ENCODE data around the gene MAP3K20.
"Not testable (repeated sequence)": the region's sequence is repeated elsewhere in the genome, so short reads cannot be mapped to it uniquely, and the experiment has no call there.

Gene MAP3K20

DNA sequence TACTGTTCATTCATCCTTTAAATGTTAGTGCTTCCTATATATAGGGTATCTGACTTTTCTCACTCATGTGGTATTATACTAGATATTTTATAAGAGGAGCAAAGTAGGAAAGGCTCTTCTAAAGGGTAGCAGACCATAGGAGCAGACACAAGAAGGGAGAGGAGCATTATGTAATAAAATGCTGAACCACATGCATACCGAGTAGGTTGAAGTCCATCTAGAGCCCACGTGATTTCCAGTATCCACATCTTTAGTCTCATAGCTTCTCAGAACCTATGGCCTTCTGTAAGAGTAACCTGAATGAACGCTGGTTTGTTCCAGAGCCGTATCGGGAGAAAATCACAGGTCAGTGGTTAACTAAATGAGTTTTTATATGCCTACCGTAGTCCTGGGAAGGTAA is 85.9 kb downstream of the MAP3K20 start:
- DNase-seq (ENCODE audit: low read depth in 2 of 2): no peak

DNA sequence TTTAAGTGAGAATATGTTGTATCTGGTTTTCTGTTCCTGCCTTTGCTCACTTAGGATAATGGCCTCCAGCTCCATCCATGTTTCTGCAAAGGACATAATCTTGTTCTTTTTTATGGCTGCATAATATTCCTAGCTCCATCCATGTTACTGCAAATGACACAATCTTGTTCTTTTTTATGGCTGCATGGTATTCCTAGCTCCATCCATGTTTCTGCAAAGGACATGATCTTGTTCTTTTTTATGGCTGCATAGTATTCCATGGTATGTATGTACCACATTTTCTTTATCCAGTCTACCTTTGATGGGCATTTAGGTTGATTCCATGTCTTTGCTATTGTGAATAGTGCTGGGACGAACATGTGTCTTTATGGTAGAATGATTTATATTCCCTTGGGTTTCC is 87.7 kb downstream of the MAP3K20 start:
- DNase-seq (ENCODE audit: low read depth in 2 of 2): not testable (repeated sequence)

DNA sequence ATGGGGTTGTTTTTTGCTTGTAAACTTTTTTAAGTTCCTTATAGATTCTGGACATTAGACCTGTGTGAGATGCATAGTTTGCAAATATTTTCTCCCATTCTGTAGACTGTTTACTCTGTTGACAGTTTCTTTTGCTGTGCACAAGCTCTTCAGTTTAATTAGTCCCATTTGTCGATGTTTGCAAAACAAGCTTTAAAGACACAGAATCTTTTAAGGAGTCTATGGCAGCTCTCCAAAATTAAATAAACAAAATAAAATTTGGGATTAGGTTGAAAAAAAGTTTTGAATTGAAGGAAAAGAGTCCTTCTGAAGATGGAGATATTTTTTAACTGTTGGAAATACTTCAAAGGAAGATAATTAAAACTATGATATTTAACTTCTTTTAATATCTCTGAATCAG is 88.8 kb downstream of the MAP3K20 start:
- DNase-seq (ENCODE audit: low read depth in 2 of 2): no peak

DNA sequence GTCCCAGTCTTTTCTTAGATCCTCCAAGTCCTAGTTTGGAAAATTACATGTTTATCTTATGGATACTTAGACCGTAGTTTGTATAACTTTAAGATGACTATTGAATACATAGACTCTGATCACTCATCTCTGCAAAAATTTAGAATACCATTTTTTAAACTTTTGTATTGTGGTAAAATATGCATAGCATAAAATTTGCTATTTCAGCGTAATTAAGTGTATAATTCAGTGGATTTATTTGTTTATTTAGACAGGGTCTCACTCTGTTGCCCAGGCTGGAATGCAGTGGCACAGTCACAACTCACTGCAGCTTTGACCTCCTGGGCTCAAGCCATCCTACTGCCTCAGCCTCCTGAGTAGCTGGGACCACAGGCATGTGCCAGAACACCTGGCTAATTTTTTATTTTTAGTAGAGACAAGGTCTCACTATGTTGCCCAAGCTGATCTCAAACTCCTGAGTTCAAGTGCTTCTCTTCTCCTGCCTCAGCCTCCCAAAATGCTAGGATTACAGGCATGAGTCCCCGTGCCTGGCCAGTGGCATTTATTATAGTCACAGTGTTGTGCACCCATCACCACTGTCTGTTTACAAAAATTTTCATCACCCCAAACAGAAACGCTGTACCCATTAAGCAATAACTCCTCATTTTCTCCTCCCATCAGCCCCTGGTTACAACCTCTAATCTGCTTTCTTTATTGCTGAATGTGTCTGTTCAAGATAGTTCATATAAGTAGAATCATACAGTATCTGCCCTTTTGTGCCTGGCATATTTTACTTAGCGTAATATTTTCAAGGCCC is 90.0 kb downstream of the MAP3K20 start:
- no peak for DNase-seq (ENCODE audit: low read depth in 2 of 2)

DNA sequence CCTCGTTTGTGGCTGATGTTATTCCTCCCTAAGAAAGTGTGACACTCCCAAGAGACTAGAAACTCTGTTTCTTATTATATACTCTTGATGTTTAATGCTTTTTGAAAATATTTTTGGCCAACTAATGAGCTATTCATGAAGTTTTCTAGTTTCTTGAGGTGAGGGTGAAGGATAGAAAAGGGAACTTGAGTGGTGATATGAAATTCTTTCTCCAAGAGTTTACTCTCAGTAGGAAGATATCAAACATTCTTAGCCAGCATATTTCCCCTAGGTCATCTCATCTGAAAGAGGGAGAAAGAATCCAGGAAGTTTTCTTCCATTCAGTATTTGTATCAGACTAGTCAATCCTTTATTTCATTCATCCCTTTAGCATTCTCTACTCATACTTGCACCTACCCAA is 95.7 kb downstream of the MAP3K20 start:
- DNase-seq (ENCODE audit: low read depth in 2 of 2): no peak

DNA sequence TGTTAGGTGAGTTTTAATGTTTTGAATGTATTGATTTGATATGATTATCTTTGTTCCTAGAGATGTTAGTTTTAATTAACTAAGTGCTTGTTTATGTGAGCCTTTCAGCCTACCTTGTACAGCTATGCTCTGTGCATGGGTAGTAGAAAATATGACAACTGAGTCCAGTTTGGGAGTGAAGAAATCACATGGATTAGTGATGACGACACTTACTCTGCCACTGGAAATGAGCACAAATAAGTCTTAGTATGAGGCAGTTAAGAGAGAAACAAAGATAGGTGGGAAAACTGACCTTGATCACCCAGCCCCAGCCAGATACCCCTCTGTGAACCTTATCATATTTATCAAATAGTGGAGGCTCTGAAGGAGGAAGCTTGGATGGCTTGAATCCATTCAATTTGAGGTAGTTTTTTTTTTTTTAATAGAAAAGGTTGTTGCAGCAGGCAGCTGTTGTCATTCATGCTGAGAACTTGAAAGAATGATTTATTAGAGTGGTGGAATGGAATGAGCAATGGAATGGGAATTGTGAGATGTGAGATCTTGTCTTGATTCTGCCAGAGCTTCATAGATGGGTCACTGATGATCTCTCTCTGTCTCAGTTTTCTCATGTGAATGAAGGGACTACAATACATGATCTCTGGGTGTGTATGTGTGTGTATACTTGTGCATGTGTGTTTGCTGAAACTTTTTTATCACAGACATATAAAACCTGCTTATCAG is 96.4 kb downstream of the MAP3K20 start:
- DNase-seq (ENCODE audit: low read depth in 2 of 2): no peak

DNA sequence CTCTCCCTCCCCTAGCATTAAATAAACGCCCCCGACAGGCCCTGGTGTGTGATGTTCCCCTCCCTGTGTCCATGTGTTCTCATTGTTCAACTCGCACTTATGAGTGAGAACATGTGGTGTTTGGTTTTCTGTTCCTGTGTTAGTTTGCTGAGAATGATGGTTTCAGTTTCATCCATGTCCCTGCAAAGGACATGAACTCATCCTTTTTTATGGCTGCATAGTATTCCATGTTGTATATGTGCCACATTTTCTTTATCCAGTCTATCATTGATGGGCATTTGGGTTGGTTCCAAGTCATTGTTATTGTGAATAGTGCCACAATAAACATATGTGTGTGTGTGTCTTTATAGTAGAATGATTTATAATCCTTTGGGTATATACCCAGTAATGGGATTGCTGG is 98.7 kb downstream of the MAP3K20 start:
- not testable (repeated sequence) for DNase-seq (ENCODE audit: low read depth in 2 of 2)

DNA sequence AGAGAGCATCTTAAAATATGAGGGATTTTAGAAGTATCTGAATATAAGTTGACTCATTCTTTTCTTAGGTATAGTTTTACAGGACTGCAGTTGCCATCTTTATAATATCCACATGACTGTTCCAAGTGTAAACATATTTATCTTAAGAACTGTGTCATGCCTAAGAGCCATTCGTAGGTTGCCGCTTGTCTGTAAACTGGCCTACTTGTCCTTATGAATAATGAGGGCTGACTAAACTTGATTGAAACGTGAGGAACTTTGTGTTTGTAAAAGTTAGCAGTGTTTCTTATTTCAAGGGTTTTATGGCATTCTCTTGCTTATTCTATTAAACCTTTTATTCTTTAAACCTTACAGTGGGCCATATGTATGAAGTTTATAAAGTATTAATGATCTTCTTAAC is 99.6 kb downstream of the MAP3K20 start:
- DNase-seq (ENCODE audit: low read depth in 2 of 2): no peak

DNA sequence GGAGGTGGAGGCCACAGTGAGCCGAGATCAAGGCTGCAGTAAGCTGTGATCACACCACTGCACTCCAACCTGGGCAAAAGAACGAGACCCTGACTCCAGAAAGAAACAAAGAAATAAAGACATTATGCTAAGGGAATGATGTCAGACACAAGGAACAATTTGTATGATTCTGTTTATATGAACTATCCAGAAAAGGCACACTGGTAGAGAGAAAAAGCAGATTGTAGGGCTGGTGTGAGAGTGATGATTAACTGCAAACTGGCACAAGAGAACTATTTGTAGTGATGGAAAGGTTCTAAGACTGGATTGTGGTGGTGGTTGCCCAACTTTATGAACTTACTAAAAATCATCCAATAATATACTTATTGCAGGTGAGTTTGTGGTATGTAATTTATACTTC is 106.3 kb downstream of the MAP3K20 start:
- no peak for DNase-seq (ENCODE audit: low read depth in 2 of 2)

DNA sequence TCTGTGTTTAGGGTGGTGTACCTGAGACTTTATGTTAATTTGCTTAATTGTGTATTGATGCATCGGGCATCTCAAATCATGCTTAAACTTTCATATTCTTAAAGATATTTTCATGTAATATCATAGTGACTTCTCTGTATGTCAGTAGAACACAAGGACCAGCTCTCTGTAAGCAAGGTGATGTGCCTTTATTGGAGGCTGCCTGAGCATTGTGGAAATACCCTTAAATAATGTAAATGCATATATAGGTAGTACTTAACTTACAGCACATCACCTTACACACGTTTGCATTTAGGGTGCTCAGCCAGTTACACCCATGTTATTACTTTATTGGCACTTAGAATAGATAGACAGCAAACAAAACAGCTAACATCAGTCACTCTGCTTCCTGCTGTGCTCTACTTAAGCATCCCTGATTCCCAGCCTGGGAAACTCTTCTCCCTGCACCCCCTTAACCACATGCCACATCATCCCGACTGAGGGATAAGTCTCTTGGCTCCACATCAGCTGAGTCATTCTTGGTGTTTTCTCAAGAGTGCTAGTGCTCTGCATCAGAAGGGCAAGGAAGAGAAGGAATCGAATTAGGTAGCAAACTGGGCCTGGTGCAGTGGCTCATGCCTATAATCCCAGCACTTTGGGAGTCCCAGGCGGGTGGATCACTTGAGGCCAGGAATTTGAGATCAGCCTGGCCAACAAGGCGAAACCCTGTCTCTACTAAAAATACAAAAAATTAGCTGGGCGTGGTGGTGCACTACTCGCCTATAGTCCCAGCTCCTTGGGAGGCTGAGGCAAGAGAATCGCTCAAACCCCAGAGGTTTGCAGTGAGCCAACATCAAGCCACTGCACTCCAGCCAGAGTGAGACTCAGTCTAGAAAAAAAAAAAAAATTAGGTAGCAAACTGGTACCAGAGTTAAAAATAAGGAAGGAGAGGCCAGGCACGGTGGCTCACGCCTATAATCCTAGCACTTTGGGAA is 108.7 kb downstream of the MAP3K20 start:
- no peak for DNase-seq (ENCODE audit: low read depth in 2 of 2)

DNA sequence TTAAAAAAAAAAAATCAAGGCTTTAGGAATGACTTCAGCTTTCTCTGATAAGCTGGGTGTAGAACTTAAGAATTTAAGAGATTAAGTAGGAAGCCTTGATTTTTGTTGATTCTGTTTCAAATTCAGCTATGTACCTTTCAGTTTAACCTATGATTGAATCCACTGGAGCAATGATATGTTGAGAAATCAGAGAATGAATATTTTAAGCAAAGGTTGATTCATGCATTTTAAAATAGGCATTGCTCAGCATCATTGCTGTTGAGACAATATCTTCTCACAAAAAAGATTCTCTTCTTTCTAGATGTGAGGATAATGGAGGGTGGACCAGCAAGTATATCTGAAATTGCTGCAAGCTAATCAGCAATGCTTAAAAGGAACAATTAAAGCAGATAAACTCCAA is 109.8 kb downstream of the MAP3K20 start:
- no peak for DNase-seq (ENCODE audit: low read depth in 2 of 2)

DNA sequence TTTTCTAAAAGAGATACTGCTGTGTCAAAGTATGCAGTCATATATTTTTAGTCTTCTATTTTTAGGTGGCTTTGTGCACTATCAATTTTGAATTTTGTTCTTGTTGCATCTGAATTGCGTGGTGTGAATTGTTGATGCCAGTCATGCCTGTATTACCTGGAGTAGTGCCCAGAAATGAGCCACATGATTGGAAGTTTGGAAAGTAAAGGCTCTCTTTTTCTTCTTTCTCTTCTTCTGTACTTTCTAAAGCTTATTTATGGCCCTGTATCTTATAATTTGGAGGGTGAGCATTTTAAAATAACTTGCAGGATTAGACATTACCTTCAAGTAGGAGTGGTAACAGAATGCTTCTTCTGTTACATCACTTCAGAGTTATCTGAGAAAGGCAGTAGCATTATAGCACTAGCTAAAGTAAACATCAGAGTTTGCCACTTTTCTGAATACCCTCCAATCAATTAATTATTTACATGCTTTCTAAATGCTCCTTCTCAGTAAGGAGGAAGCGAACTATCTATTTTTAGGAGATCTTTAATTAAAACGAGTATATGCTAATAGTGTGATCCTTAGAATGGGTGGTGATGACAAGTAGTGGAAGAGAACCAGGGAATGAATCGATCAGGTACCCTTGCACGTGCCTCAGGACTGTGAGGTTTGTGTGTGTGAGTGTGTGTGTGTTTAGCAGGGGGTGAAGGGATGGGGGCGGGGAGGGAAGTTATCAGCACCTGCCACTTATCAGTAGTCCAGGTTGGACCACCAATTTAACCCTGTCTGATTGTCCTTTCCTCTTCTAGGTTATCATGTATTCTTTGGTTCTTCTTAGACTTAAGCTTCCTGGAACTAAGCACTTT is 112.5 kb downstream of the MAP3K20 start:
- DNase-seq (ENCODE audit: low read depth in 2 of 2): no peak

DNA sequence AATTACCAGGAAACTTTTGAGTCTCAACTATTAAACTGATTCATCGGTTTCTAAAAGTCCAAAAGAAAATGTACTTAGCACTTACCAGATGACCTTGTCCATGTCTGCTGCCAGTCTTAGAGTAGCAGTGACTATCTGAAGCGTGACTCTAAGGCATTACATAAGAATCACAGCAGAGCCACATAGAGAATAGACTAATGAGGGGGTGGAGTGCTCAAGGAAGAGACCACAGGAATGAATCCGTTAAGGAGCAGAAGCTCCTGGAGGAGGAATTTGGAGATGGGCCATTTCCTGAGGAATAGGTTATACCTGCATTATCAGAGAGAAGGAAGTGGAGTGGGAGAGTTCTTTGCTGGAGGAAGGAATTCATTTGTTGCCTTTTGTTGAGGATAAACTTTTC is 116.0 kb downstream of the MAP3K20 start:
- DNase-seq (ENCODE audit: low read depth in 2 of 2): no peak

DNA sequence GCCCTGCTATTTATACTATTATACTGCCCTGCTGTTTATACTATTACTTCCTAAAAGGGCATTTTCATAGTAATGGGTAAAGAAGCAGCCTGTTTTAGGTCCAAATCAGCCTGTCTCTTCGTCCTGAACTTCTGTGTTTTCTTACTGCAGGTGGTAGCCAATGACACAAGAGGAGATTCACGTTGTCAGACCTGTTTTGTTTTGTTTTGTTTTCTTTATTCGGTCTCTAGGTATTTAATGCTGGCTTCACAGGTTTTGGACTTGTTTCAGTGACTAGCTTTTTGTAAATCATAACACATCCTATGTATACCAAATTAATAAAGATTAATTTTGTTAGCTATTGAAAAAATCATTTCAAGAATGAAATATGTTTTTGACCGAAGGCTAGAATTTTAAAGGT is 116.4 kb downstream of the MAP3K20 start:
- DNase-seq (ENCODE audit: low read depth in 2 of 2): no peak

DNA sequence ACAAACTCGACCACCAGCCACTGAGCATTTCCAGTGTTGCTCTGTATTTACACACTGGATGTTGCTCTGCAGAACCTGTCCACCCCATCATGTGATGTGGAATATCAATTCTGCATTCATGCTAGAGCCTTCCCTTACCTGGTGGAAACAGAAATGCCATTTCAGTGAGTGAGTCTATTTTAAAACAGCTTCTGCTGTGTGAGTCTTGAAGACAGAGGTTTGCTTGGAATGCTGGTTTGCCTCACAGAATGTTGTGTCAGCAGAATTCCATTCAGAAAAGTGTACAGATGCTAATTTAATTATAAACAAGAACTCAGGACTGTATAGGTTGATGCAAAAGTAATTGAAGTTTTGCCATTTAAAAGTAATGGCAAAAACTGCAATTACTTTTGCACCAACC is 118.3 kb downstream of the MAP3K20 start:
- no peak for DNase-seq (ENCODE audit: low read depth in 2 of 2)

DNA sequence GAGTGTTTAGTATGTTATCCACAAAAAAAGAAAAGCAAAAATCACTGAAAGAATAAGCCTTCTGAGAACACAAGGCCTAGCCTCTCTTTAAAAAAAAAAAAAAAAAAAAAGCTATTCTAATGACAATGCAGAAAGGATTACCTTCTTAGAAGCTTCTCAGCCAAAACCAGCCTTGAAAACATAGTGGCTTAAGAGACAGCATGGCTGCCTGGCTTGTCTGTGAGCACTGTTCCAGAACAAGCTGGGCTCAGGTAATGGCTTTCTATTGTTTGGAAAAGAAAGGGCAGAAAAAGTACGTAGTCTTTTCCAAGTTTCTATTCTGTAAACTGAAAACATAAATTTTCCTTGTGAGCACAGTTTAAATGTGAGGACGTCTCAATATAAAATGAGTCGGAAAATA is 119.5 kb downstream of the MAP3K20 start:
- DNase-seq (ENCODE audit: low read depth in 2 of 2): no peak

DNA sequence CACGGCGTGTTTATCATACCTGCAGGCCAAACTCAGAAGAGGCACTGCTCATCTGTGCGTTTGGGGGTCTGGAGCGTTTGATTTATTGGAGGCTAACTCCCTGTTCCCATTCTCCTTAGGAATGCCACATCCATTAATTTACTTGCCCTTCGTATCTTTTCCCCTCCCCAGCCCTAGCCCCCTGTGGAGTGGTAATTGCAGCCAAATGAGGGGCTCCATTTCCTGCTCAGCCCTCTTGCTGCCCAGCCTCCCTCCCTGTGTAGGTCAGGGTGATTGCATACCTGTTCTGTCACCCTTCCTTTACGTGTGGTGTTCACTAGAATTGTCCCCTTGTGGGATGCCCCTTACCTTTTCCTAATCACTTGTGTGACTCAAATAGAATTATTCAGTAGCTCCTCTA is 120.4 kb downstream of the MAP3K20 start:
- DNase-seq (ENCODE audit: low read depth in 2 of 2): no peak

DNA sequence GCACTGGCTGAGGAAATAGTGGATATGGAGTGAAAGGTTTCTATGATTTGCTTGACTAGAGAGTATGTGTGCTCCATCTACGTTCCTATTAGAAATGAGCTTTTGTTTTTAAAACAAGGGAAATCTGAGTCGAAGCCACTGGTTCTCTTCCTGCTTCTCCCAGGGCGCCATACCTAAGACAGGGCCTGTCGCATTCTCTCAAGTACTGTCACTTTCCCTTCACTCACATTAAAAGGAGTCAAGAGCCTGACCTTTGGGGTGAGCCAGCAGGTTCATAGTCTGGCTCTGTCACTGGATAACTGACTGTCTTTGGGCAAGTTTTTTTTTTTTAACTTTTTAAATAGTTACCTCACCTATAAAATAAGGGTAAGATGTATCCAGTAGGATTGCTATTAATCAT is 121.0 kb downstream of the MAP3K20 start:
- no peak for DNase-seq (ENCODE audit: low read depth in 2 of 2)

DNA sequence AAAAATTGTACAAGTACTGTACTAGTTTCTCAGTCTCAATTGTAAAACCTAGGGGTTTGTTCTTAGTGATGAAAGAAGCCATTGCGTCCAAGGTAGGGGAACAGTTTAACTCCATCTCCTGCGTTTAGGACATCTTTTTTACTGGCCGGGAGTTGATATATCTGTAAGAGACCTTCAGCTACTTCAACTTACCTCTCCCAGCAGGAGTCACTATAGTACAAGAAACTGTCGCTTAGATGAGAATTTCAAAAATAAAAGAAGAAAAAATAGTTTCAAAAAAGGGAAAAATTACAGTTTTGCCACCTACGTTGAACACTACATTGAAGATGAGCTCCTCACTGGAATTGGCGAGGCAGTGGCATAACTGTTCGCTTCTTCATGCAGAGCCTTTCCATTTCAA is 122.7 kb downstream of the MAP3K20 start:
- DNase-seq (ENCODE audit: low read depth in 2 of 2): no peak

DNA sequence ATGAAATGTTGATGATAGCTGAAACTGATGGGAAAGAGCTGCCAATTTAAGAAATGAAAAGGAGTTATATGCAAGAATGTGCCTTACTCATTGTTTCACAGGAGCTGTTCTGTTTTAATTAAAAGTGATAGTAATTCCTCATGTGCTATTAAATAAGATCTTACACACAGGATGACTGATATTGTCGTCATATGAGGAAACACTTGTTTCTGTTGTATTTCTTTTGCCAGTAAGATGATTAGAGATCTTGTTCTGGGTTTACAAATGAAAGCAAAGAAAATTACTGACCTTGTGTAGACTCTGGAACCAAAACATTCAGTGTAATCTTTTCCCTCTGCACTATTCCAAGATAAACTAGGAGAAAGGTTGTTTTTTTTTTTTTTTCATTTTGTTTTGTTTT is 123.6 kb downstream of the MAP3K20 start:
- no peak for DNase-seq (ENCODE audit: low read depth in 2 of 2)

DNA sequence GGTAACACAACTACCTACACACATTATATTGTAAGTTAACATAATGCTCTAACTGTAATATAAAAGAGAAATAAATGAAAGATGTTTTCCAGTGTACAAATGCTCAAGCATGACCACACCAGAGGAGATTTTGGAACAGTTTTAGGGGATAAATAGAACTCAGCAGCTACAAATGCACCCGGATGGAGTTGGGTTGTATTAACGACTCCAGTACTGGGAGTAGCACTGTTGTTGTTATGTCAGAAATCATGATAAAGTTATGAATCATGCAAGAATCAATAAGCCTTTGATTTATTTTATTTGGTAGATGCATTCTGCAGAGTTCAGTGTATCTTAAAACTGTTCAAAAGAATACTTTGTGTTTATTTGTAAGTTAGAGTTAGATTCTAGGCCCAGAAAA is 126.9 kb downstream of the MAP3K20 start:
- no peak for DNase-seq (ENCODE audit: low read depth in 2 of 2)

Measured in stimulated activated CD8-positive, alpha-beta memory T cell treated with anti-CD3 and anti-CD28 coated beads, Interleukin-15, amount 100 ng/mL, for 4 hours (primary cell).